PFSK-1 (cell line): ENCODE measurements around the gene DOCK10.

Source experiments
- FOXP2 ChIP-seq: optimal IDR thresholded peaks from 2 replicates; pipeline ENCODE3; 2011; ENCODE audit warnings: borderline replicate concordance, control low read depth, inconsistent platforms; ENCODE audit not compliant: insufficient read depth; ENCODE audit errors: extremely low read length, extremely low read depth
- POLR2AphosphoS5 ChIP-seq: IDR thresholded peaks from 2 replicates; pipeline ENCODE4 v1.6.1; 2012; ENCODE audit warnings: low read depth, mild to moderate bottlenecking, control low read depth, low read length, moderate library complexity
- REST ChIP-seq, 2 experiments: IDR thresholded peaks; 2 replicates each; pipeline versions ENCODE4 v1.6.1 to v1.8.0; 2011 to 2012; ENCODE audit warnings: low read depth in 2 of 2, low read length in 2 of 2, control low read depth in 1 of 2, inconsistent platforms in 1 of 2, mild to moderate bottlenecking in 1 of 2, moderate library complexity in 1 of 2; ENCODE audit not compliant: insufficient read depth in 1 of 2
- SIN3A ChIP-seq: IDR thresholded peaks from 2 replicates; pipeline ENCODE4 v1.6.1; 2012; ENCODE audit warnings: mild to moderate bottlenecking, low read length, moderate library complexity, borderline replicate concordance; ENCODE audit not compliant: insufficient read depth
- TAF1 ChIP-seq: IDR thresholded peaks from 2 replicates; pipeline ENCODE4 v1.6.1; 2012; ENCODE audit warnings: low read length, control low read depth, borderline replicate concordance; ENCODE audit not compliant: insufficient read depth

The DOCK10 gene

GRCh38 chr2:225036431-225036830, 5.8 kb downstream of the DOCK10 start:
- TF ChIP-seq TAF1 (no peak), REST (IDR thresholded peaks at IDR 0.05; ENCODE audit: insufficient read depth in 1 of 2, low read depth in 2 of 2, low read length in 2 of 2) (no peak), SIN3A (no peak), FOXP2 (no peak), POLR2AphosphoS5 (no peak)

GRCh38 chr2:225033440-225034318, 8.6 kb downstream of the DOCK10 start:
- no peak for TF ChIP-seq REST (IDR thresholded peaks at IDR 0.05; ENCODE audit: insufficient read depth in 1 of 2, low read depth in 2 of 2, low read length in 2 of 2)
- no peak for TF ChIP-seq FOXP2
- TF ChIP-seq TAF1: no peak
- no peak for TF ChIP-seq SIN3A
- no peak for TF ChIP-seq POLR2AphosphoS5

- TF ChIP-seq POLR2AphosphoS5 (no peak), REST (IDR thresholded peaks at IDR 0.05; ENCODE audit: insufficient read depth in 1 of 2, low read depth in 2 of 2, low read length in 2 of 2) (no peak), FOXP2 (no peak)
Measured at GRCh38 chr2:225032246-225032645, 10.0 kb downstream of the DOCK10 start.

- TF ChIP-seq FOXP2: no peak
- no peak for TF ChIP-seq TAF1
Measured at GRCh38 chr2:225031599-225031998, 10.7 kb downstream of the DOCK10 start.

GRCh38 chr2:225030893-225031292, 11.4 kb downstream of the DOCK10 start:
- TF ChIP-seq TAF1: no peak
- TF ChIP-seq POLR2AphosphoS5: no peak
- TF ChIP-seq REST (IDR thresholded peaks at IDR 0.05; ENCODE audit: insufficient read depth in 1 of 2, low read depth in 2 of 2, low read length in 2 of 2): no peak
- no peak for TF ChIP-seq SIN3A
- no peak for TF ChIP-seq FOXP2
